ENCODE results near the gene UBTD2.

GRCh38 chr5:172185096-172185461 is 98.5 kb downstream of the UBTD2 start:
- TF ChIP-seq POLR2AphosphoS5 (IDR thresholded peaks at IDR 0.05): no peak
- TF ChIP-seq, protein P1, sequence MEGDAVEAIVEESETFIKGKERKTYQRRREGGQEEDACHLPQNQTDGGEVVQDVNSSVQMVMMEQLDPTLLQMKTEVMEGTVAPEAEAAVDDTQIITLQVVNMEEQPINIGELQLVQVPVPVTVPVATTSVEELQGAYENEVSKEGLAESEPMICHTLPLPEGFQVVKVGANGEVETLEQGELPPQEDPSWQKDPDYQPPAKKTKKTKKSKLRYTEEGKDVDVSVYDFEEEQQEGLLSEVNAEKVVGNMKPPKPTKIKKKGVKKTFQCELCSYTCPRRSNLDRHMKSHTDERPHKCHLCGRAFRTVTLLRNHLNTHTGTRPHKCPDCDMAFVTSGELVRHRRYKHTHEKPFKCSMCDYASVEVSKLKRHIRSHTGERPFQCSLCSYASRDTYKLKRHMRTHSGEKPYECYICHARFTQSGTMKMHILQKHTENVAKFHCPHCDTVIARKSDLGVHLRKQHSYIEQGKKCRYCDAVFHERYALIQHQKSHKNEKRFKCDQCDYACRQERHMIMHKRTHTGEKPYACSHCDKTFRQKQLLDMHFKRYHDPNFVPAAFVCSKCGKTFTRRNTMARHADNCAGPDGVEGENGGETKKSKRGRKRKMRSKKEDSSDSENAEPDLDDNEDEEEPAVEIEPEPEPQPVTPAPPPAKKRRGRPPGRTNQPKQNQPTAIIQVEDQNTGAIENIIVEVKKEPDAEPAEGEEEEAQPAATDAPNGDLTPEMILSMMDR (IDR thresholded peaks at IDR 0.05 in 8 of 11, conservative IDR thresholded peaks at IDR 0.05 in 3 of 11): no peak
